Activated CD4-positive, alpha-beta T cell treated with anti-CD3 and anti-CD28 coated beads, Interleukin-2, amount 50 U/mL, for 4 hours (primary cell): ENCODE measurements around the gene CMIP.
A peak's percentile ranks its signal among the peaks of the same experiment; 100 is the strongest.

Experiments used
- DNase-seq, 2 experiments: peaks; one replicate each; pipeline ENCODE4 v3.0.0-alpha.2; 2020

CMIP gene

GRCh38 chr16:81710596-81710995 lies 266.0 kb downstream of the CMIP start:
- DNase-seq = no peak

- no peak for DNase-seq
Observed at GRCh38 chr16:81711657-81712319, 267.2 kb downstream of the CMIP start.

GRCh38 chr16:81712681-81713080 lies 268.1 kb downstream of the CMIP start:
- DNase-seq = no peak

- no peak for DNase-seq
Observed at GRCh38 chr16:81713295-81713772, 268.7 kb downstream of the CMIP start.

- DNase-seq = no peak
Observed at GRCh38 chr16:81713796-81714195, 269.2 kb downstream of the CMIP start.

- DNase-seq = no peak
Observed at GRCh38 chr16:81714583-81714982, 270.0 kb downstream of the CMIP start.

- DNase-seq = no peak
Observed at GRCh38 chr16:81715358-81716196, 271.0 kb downstream of the CMIP start.

- DNase-seq = no peak
Observed at GRCh38 chr16:81716478-81717225, 272.0 kb downstream of the CMIP start.

GRCh38 chr16:81717662-81718189 lies 273.1 kb downstream of the CMIP start:
- no peak for DNase-seq

GRCh38 chr16:81718637-81719036 lies 274.0 kb downstream of the CMIP start:
- no peak for DNase-seq

- no peak for DNase-seq
Observed at GRCh38 chr16:81719993-81720392, 275.4 kb downstream of the CMIP start.

GRCh38 chr16:81720973-81721906 lies 276.6 kb downstream of the CMIP start:
- no peak for DNase-seq

- DNase-seq = no peak
Observed at GRCh38 chr16:81723098-81723723, 278.6 kb downstream of the CMIP start.

- DNase-seq = no peak
Observed at GRCh38 chr16:81728435-81728834, 283.8 kb downstream of the CMIP start.

- no peak for DNase-seq
Observed at GRCh38 chr16:81729451-81729850, 284.8 kb downstream of the CMIP start.

GRCh38 chr16:81730090-81731051 lies 285.8 kb downstream of the CMIP start:
- peak; percentile 37 to 43 for DNase-seq

- DNase-seq = no peak
Observed at GRCh38 chr16:81731649-81732048, 287.0 kb downstream of the CMIP start.

GRCh38 chr16:81732699-81733098 lies 288.1 kb downstream of the CMIP start:
- DNase-seq = no peak

GRCh38 chr16:81733295-81733694 lies 288.7 kb downstream of the CMIP start:
- no peak for DNase-seq
